Measurements from ENCODE around the gene ADGRG1.

The ADGRG1 gene

DNA sequence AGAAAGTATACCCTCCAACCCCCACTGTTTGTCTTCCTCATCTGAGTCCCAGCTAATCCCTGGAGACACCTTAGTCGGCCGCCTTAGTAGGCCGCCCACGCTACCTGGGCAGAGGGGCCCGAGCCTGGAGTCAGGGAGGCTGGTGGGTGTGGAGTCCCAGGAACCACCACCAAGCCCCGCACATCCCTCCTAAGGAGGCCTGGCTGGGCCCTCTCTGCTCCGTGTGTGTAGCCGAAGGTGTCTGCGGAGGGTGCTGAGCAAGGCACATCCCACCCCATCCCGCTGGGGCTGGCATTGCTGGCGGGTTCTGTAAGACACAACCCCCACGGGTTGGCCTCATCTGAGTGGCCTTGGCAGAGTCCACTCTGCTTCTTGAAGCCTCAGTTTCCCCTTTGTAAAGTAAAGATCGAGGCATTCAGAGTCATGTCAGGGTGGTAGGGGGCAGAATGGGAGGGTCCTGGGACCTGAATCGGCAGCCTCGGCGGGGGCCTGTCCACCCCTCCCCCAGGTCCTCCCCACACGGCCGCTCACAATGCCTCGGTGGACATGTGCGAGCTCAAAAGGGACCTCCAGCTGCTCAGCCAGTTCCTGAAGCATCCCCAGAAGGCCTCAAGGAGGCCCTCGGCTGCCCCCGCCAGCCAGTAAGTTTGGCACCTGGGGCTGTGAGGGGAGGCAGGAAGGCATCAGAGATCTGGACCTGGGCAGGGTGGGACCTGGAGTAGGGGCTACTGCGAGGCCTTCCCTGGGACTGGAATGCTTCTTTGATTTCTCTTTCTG lies 24.5 kb downstream of the ADGRG1 start:
- DNase-seq: no peak

DNA sequence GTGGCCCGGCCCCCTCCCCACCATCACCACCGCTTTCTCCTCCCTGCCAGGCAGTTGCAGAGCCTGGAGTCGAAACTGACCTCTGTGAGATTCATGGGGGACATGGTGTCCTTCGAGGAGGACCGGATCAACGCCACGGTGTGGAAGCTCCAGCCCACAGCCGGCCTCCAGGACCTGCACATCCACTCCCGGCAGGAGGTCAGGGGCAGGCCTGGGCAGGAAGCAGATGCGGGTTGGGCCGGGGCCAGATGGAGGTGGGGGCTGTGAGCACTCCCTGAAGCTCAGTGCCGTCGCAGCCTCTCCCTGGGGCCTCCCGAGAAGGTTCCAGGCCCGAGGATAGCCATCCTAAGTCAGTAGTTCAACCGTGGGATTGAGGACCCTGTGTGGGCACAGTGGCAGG lies 25.5 kb downstream of the ADGRG1 start:
- no peak for DNase-seq

DNA sequence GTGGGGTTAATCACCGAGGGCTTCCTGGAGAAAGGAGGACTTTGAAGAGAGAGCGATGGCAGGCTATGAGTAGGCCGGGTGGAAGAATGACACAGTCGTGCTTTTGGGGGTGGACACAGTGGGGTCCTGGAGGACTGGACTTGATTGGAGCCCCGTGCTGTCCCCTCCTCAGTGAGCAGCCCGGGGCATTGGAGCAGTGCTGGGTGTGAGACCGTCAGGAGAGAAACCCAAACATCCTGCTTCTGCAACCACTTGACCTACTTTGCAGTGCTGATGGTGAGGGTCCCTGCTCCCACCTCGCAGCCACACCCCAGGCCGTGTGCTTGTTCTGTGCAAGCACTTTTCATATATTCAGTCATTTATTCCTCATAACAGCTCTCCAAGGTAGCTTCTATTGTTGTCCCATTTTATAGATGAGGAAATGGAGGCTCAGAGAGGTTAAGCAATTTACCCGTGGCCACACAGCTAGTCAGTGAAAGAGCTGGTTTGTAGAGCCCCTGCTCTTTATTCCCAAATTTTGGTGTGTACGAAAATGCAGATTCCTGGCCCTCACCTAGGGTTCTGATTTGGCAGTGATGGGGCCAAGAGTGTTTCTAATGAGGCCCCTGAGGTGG lies 28.0 kb downstream of the ADGRG1 start:
- DNase-seq: no peak

- DNase-seq: no peak
These were observed 28.8 kb downstream of the ADGRG1 start for GRCh38 chr16:57657228-57657627.

- no peak for DNase-seq
These were observed 29.9 kb downstream of the ADGRG1 start for GRCh38 chr16:57658130-57658877.

- no peak for DNase-seq
These were observed 30.6 kb downstream of the ADGRG1 start for GRCh38 chr16:57658878-57659674.

GRCh38 chr16:57660715-57661463 lies 32.5 kb downstream of the ADGRG1 start:
- DNase-seq: no peak

DNA sequence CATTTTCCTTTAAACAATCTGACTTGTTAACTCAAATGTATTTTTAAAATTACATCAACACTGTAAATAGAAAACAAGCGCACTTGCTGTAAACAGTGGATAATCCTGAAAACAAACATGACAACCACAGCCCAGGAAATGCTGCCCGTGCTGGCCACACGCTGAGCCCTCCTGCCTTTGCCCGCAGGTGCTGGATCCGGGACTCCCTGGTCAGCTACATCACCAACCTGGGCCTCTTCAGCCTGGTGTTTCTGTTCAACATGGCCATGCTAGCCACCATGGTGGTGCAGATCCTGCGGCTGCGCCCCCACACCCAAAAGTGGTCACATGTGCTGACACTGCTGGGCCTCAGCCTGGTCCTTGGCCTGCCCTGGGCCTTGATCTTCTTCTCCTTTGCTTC lies 33.1 kb downstream of the ADGRG1 start:
- DNase-seq: no peak

- DNase-seq: no peak
These were observed 33.8 kb downstream of the ADGRG1 start for GRCh38 chr16:57661936-57662906.

- DNase-seq: no peak
These were observed 35.0 kb downstream of the ADGRG1 start for GRCh38 chr16:57663436-57663835.

GRCh38 chr16:57663917-57664661 lies 35.7 kb downstream of the ADGRG1 start:
- DNase-seq: no peak

GRCh38 chr16:57664662-57665025 lies 36.2 kb downstream of the ADGRG1 start:
- DNase-seq: no peak

DNA sequence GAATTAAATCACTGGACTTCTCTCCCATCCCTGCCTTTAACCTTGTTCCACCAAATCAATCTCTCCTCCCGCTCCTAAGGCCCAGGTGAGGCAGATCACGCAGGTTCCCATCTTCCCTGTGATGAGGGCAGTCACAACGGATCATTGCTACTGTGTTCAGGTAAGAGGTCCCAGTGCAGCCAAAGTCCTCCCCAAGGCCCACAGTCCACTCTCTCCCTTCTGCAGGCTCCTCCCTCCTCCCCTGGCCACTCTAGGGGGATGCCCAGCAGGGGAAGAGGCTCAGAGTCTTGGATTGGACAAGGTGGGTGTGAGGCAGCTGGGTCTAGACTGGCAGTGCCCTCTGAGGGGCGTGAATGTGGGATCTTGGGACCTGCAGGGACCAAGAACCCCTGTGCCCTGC lies 37.1 kb downstream of the ADGRG1 start:
- DNase-seq: no peak

GRCh38 chr16:57666353-57667047 lies 38.1 kb downstream of the ADGRG1 start:
- no peak for DNase-seq

DNA sequence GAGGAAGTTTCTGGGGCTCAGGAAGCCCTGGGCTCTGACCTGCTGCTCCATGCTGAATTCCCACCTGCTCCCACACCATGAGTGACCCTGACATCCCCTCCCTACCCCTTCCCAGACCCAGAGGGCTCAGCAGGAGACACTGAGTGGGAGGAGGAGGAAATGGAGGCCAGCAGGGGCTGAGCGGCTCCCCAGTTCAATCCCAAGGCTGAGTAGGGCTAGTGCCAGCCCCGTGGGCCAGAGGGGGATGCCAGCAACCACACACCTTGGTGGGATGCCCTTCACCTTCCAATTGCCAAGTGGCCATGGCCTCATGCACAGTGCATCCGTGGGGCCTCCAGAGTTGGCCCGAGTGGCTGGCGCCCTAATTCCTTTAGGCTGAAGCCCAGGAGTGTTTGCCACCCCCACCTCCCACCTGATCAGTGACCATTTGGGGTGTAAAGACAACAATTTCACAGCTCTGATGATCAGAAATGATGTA lies 38.7 kb downstream of the ADGRG1 start:
- DNase-seq: no peak

GRCh38 chr16:57667526-57668262 lies 39.3 kb downstream of the ADGRG1 start:
- no peak for DNase-seq

DNA sequence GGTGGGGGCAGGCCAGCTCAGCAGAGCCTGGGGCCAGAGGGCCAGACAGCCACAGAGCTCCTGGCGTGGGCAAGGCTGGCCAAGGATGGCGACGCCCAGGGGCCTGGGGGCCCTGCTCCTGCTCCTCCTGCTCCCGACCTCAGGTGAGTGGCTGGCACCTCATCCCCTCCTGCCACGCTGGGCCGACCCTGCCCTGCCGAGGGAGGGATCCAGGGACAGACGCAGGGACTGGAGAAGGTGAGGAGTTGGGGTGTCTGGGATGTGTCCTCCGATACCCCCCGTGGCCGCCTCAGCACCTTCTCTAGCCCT lies 39.8 kb downstream of the ADGRG1 start, which contains the start of gene ADGRG3:
Gene ADGRG3, plus strand, starts transcription at position 44 of the 309 bp plus-strand sequence. Its CDS starts 42 bp downstream, at position 86.
- DNase-seq: no peak

DNA sequence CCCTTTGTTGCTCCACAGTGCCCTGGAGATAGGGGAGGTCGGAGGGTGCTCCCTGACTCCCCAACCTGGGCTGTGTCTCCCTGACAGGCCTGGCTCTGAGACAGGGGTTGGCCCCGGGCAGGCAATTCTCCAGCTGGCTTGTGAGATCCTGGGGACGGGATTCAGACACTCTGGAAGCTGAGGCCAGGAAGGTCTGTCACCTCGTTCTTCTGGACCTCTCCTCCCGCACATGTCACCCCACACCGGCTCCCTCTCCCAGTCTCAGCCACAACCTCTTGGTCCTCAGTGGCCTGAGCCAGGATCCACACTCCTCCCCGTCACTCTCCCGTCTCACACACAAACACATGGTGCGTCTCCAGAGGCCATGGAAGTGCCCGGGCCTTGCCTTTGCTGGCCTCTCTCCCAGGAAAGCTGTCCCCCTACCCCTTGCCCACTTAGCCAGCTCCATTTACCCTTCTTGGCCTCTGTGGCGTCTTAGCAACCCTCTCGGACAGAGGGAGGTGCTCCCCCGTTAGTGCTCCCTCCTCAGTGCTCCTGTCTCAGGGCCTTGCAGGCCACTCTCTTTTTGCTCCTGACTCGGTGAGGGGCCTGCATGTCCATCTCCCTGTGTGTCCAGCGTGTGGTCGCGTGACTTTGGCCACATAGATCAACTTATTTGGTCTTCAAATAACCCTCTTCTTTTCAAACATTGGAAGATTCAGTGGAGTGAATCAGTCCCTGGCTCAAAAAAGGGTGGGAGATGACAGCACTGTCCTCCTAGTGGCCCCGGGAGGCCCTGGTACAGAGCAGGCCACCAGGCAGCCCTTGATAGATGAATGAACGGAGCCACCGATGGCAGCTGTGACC lies 40.4 kb downstream of the ADGRG1 start:
- no peak for DNase-seq

All from stimulated activated CD4-positive, alpha-beta T cell treated with anti-CD3 and anti-CD28 coated beads, Interleukin-4, amount 100 ng/mL, for 1 hour (primary cell).